Stimulated activated naive B cell treated with anti-CD40 and anti-IgM and Interleukin-4, amounts not matched to agents 10 μg/mL and 1 μg/mL and 100 μg/mL, for 72 hours (primary cell): ENCODE data around the gene CORO7.

Source experiments
- ATAC-seq, 2 donors: fragments of 150-1000 bp; cut with Tn5 transposase; replicated peaks; 2 replicates each; pipeline ENCODE4 v1.10.0; 2021; ENCODE audit warnings: moderate library complexity in 1 of 2
- DNase-seq: peaks from one replicate; pipeline ENCODE4 v3.0.0; 2021
- H3K27ac Mint-ChIP-seq: one replicate; pipeline ENCODE4 v1.8.0; 2022; ENCODE audit warnings: mild to moderate bottlenecking, mixed read lengths
- H3K27me3 Mint-ChIP-seq, 2 donors: one replicate each; pipeline ENCODE4 v1.8.0; 2022; ENCODE audit warnings: mixed read lengths in 2 of 2
- H3K36me3 Mint-ChIP-seq, 2 donors: one replicate each; pipeline ENCODE4 v1.8.0; 2022; ENCODE audit warnings: mixed read lengths in 2 of 2, mild to moderate bottlenecking in 1 of 2
- H3K4me1 Mint-ChIP-seq, 2 donors: one replicate each; pipeline ENCODE4 v1.8.0; 2022; ENCODE audit warnings: mixed read lengths in 2 of 2, mild to moderate bottlenecking in 1 of 2
- H3K4me3 Mint-ChIP-seq, 2 donors: one replicate each; pipeline ENCODE4 v1.8.0; 2022; ENCODE audit warnings: mild to moderate bottlenecking in 2 of 2, mixed read lengths in 2 of 2, moderate library complexity in 1 of 2
- H3K9me3 Mint-ChIP-seq, 2 donors: one replicate each; pipeline ENCODE4 v1.8.0; 2022; ENCODE audit warnings: mixed read lengths in 2 of 2, mild to moderate bottlenecking in 1 of 2

The CORO7 gene

GRCh38 chr16:4356820-4357219 lies 59.6 kb downstream of the CORO7 start:
- ATAC-seq: no peak
- Mint-ChIP-seq H3K36me3 (peaks cover 29 to 33% of the 10 kb centered on the region in 2 donors), H3K4me3 (no peak overlapping the region), H3K27me3 (no peaks in the 10 kb centered on the region), H3K9me3 (no peaks in the 10 kb centered on the region), H3K27ac (no peak overlapping the region), H3K4me1 (peaks cover 1 to 6% of the 10 kb centered on the region in 2 donors)
- DNase-seq: no peak

- DNase-seq (no peak), ATAC-seq (no peak)
- Mint-ChIP-seq H3K27ac (peak overlapping the region; percentile 25), H3K9me3 (no peaks in the 10 kb centered on the region), H3K4me1 (peaks cover 0 to 7% of the 10 kb centered on the region in 2 donors), H3K27me3 (no peaks in the 10 kb centered on the region), H3K4me3 (no peak overlapping the region), H3K36me3 (peaks cover 22 to 26% of the 10 kb centered on the region in 2 donors)
Measured at GRCh38 chr16:4354512-4355409, 61.6 kb downstream of the CORO7 start.

- Mint-ChIP-seq H3K27me3 (no peaks in the 10 kb centered on the region), H3K36me3 (peaks cover 15 to 19% of the 10 kb centered on the region in 2 donors), H3K27ac (peak overlapping the region; percentile 4), H3K9me3 (no peaks in the 10 kb centered on the region), H3K4me1 (peaks cover 0 to 9% of the 10 kb centered on the region in 2 donors), H3K4me3 (no peak overlapping the region)
- no peak for ATAC-seq
- no peak for DNase-seq
Measured at GRCh38 chr16:4353675-4354074, 62.7 kb downstream of the CORO7 start.

GRCh38 chr16:4352843-4353242 lies 63.6 kb downstream of the CORO7 start:
- Mint-ChIP-seq H3K27ac (no peak overlapping the region), H3K4me1 (peaks cover 5 to 17% of the 10 kb centered on the region in 2 donors), H3K9me3 (no peaks in the 10 kb centered on the region), H3K4me3 (no peak overlapping the region), H3K27me3 (no peaks in the 10 kb centered on the region), H3K36me3 (peaks cover 20 to 25% of the 10 kb centered on the region in 2 donors)
- no peak for DNase-seq
- no peak for ATAC-seq

- Mint-ChIP-seq H3K9me3 (no peaks in the 10 kb centered on the region), H3K4me3 (peak overlapping the region; percentile 52 to 88), H3K36me3 (peaks cover 16 to 27% of the 10 kb centered on the region in 2 donors), H3K27ac (no peak overlapping the region), H3K4me1 (peaks cover 11 to 24% of the 10 kb centered on the region in 2 donors), H3K27me3 (no peaks in the 10 kb centered on the region)
- ATAC-seq (no peak), DNase-seq (no peak)
Measured at GRCh38 chr16:4351880-4352279, 64.5 kb downstream of the CORO7 start.

GRCh38 chr16:4350787-4351659 lies 65.4 kb downstream of the CORO7 start, which contains the start of gene PAM16:
TSS of gene PAM16 (minus strand) at chr16:4351321. CDS start at chr16:4351234, 87 bp downstream.
- H3K4me3 Mint-ChIP-seq: peak within 1 kb of the TSS; percentile 88 to 93
- ATAC-seq (peak; percentile 91 to 95), DNase-seq (peak; percentile 97)
- H3K27ac Mint-ChIP-seq: peak within 1 kb of the TSS; percentile 98
- H3K4me1 Mint-ChIP-seq: peaks cover 11 to 24% of the 10 kb centered on the region in 2 donors
- no peaks in the 10 kb centered on the region for H3K9me3 Mint-ChIP-seq
- H3K36me3 Mint-ChIP-seq: peaks cover 16 to 27% of the 10 kb centered on the region in 2 donors
- H3K27me3 Mint-ChIP-seq: no peaks in the 10 kb centered on the region

GRCh38 chr16:4350365-4350786 lies 66.0 kb downstream of the CORO7 start:
- DNase-seq (no peak), ATAC-seq (peak; percentile 23 to 27)
- Mint-ChIP-seq H3K36me3 (peaks cover 16 to 27% of the 10 kb centered on the region in 2 donors), H3K27me3 (no peaks in the 10 kb centered on the region), H3K4me3 (peak overlapping the region; percentile 88 to 93), H3K27ac (peak overlapping the region; percentile 98), H3K9me3 (no peaks in the 10 kb centered on the region), H3K4me1 (peaks cover 11 to 24% of the 10 kb centered on the region in 2 donors)

GRCh38 chr16:4349332-4349731 lies 67.1 kb downstream of the CORO7 start:
- H3K27ac Mint-ChIP-seq: no peak overlapping the region
- ATAC-seq (no peak), DNase-seq (no peak)
- H3K4me3 Mint-ChIP-seq: no peak overlapping the region
- peaks cover 15 to 26% of the 10 kb centered on the region in 2 donors for H3K36me3 Mint-ChIP-seq
- H3K27me3 Mint-ChIP-seq: no peaks in the 10 kb centered on the region
- H3K4me1 Mint-ChIP-seq: peaks cover 13 to 24% of the 10 kb centered on the region in 2 donors
- no peaks in the 10 kb centered on the region for H3K9me3 Mint-ChIP-seq

GRCh38 chr16:4347765-4348509 lies 68.5 kb downstream of the CORO7 start:
- Mint-ChIP-seq H3K27ac (peak overlapping the region; percentile 60), H3K27me3 (no peaks in the 10 kb centered on the region), H3K36me3 (peaks cover 12 to 26% of the 10 kb centered on the region in 2 donors), H3K9me3 (no peaks in the 10 kb centered on the region), H3K4me1 (peaks cover 16 to 24% of the 10 kb centered on the region in 2 donors), H3K4me3 (no peak overlapping the region)
- ATAC-seq: no peak
- DNase-seq: no peak

- H3K4me1 Mint-ChIP-seq: peaks cover 16 to 24% of the 10 kb centered on the region in 2 donors
- H3K9me3 Mint-ChIP-seq: no peaks in the 10 kb centered on the region
- H3K4me3 Mint-ChIP-seq: no peak overlapping the region
- DNase-seq: no peak
- ATAC-seq: no peak
- peaks cover 12 to 26% of the 10 kb centered on the region in 2 donors for H3K36me3 Mint-ChIP-seq
- H3K27ac Mint-ChIP-seq: peak overlapping the region; percentile 42
- H3K27me3 Mint-ChIP-seq: no peaks in the 10 kb centered on the region
Measured at GRCh38 chr16:4347010-4347409, 69.4 kb downstream of the CORO7 start.

- ATAC-seq: no peak
- no peaks in the 10 kb centered on the region for H3K27me3 Mint-ChIP-seq
- DNase-seq: no peak
- peaks cover 11 to 24% of the 10 kb centered on the region in 2 donors for H3K36me3 Mint-ChIP-seq
- H3K4me1 Mint-ChIP-seq: peaks cover 16 to 17% of the 10 kb centered on the region in 2 donors
- peak overlapping the region; percentile 47 for H3K27ac Mint-ChIP-seq
- no peaks in the 10 kb centered on the region for H3K9me3 Mint-ChIP-seq
- H3K4me3 Mint-ChIP-seq: no peak overlapping the region
Measured at GRCh38 chr16:4345836-4346781, 70.3 kb downstream of the CORO7 start.

- H3K27ac Mint-ChIP-seq: no peak overlapping the region
- H3K36me3 Mint-ChIP-seq: peaks cover 14 to 18% of the 10 kb centered on the region in 2 donors
- H3K4me1 Mint-ChIP-seq: peaks cover 16 to 17% of the 10 kb centered on the region in 2 donors
- no peaks in the 10 kb centered on the region for H3K9me3 Mint-ChIP-seq
- ATAC-seq (no peak), DNase-seq (no peak)
- no peaks in the 10 kb centered on the region for H3K27me3 Mint-ChIP-seq
- H3K4me3 Mint-ChIP-seq: no peak overlapping the region
Measured at GRCh38 chr16:4344983-4345835, 71.2 kb downstream of the CORO7 start.
